ENCODE results near the gene GPR162.

The GPR162 gene

GRCh38 chr12:6834254-6834653, 12.6 kb downstream of the GPR162 start:
- Histone ChIP-seq H3K4me3 (ENCODE audit: low read length) (no peak overlapping the region), H3K79me2 (ENCODE audit: low read length) (no peaks in the 10 kb centered on the region), H3K27me3 (replicated peaks; ENCODE audit: insufficient read depth, low read length) (peaks cover 44% of the 10 kb centered on the region), H3K4me2 (ENCODE audit: low read depth, low read length) (no peak overlapping the region), H2AFZ (ENCODE audit: low read length) (no peak overlapping the region), H3K9me3 (replicated peaks; ENCODE audit: insufficient read depth, low read length) (no peaks in the 10 kb centered on the region), H3K27ac (ENCODE audit: low read length) (no peak overlapping the region), H3F3A (ENCODE audit: insufficient read depth, low read length) (no peaks in the 10 kb centered on the region), H3K4me1 (ENCODE audit: low read length) (peaks cover under 1% of the 10 kb centered on the region; the same call in 1 of the 2 replicates), H3K36me3 (replicated peaks; ENCODE audit: insufficient read depth, low read length) (no peaks in the 10 kb centered on the region), H3K9me2 (replicated peaks; ENCODE audit: insufficient read depth, low read length) (no peaks in the 10 kb centered on the region), H3K9ac (ENCODE audit: low read length) (no peak overlapping the region), H4K20me1 (ENCODE audit: insufficient read depth, low read length) (no peaks in the 10 kb centered on the region)
- TF ChIP-seq EZH2 (optimal IDR thresholded peaks at IDR 0.05; ENCODE audit: low read depth, low read length) (no peak), EZH2phosphoT487 (IDR thresholded peaks at IDR 0.05; ENCODE audit: low read length) (no peak), CTCF (IDR thresholded peaks at IDR 0.05; ENCODE audit: low read length) (no peak)
- no peak for DNase-seq

DNA sequence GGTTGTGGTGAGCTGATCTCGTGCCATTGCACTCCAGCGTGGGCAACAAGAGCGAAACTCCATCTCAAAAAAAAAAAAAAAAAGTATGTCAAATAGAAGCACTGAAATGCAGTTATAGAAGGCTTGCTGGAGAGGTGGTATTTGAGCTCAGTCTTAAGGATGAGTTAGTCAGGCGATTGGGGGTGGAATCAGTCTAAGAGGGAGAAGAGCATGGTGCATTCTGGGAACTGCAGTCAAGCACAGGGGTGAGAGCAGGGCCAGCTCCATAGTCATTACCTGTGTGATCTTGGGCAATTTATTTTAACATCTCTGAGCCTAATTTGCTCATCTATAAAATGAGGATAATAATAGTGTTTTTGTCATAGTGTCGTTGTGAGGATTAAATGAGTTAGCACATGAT, 13.3 kb downstream of the GPR162 start:
- H3K4me1 ChIP-seq (ENCODE audit: low read length) = peaks cover 5% of the 10 kb centered on the region
- no peak overlapping the region for H3K4me2 ChIP-seq (ENCODE audit: low read depth, low read length)
- H3K4me3 ChIP-seq (ENCODE audit: low read length) = no peak overlapping the region
- H4K20me1 ChIP-seq (ENCODE audit: insufficient read depth, low read length) = no peaks in the 10 kb centered on the region
- H3K27ac ChIP-seq (ENCODE audit: low read length) = no peak overlapping the region
- no peaks in the 10 kb centered on the region for H3K36me3 ChIP-seq (replicated peaks; ENCODE audit: insufficient read depth, low read length)
- TF ChIP-seq CTCF (IDR thresholded peaks at IDR 0.05; ENCODE audit: low read length) (no peak), EZH2 (optimal IDR thresholded peaks at IDR 0.05; ENCODE audit: low read depth, low read length) (no peak), EZH2phosphoT487 (IDR thresholded peaks at IDR 0.05; ENCODE audit: low read length) (no peak)
- DNase-seq = no peak
- H3K9me3 ChIP-seq (replicated peaks; ENCODE audit: insufficient read depth, low read length) = no peaks in the 10 kb centered on the region
- H2AFZ ChIP-seq (ENCODE audit: low read length) = no peak overlapping the region
- no peaks in the 10 kb centered on the region for H3K79me2 ChIP-seq (ENCODE audit: low read length)
- H3K9ac ChIP-seq (ENCODE audit: low read length) = no peak overlapping the region
- H3F3A ChIP-seq (ENCODE audit: insufficient read depth, low read length) = no peaks in the 10 kb centered on the region
- peaks cover 37% of the 10 kb centered on the region for H3K27me3 ChIP-seq (replicated peaks; ENCODE audit: insufficient read depth, low read length)
- no peaks in the 10 kb centered on the region for H3K9me2 ChIP-seq (replicated peaks; ENCODE audit: insufficient read depth, low read length)

- Histone ChIP-seq H4K20me1 (ENCODE audit: insufficient read depth, low read length) (no peaks in the 10 kb centered on the region), H3K27me3 (replicated peaks; ENCODE audit: insufficient read depth, low read length) (peaks cover 18% of the 10 kb centered on the region), H2AFZ (ENCODE audit: low read length) (no peak overlapping the region), H3K4me2 (ENCODE audit: low read depth, low read length) (no peak overlapping the region), H3K9ac (ENCODE audit: low read length) (no peak overlapping the region), H3K27ac (ENCODE audit: low read length) (no peak overlapping the region), H3K4me1 (ENCODE audit: low read length) (peaks cover 11% of the 10 kb centered on the region), H3F3A (ENCODE audit: insufficient read depth, low read length) (no peaks in the 10 kb centered on the region), H3K36me3 (replicated peaks; ENCODE audit: insufficient read depth, low read length) (no peaks in the 10 kb centered on the region), H3K4me3 (ENCODE audit: low read length) (no peak overlapping the region), H3K9me2 (replicated peaks; ENCODE audit: insufficient read depth, low read length) (no peaks in the 10 kb centered on the region), H3K9me3 (replicated peaks; ENCODE audit: insufficient read depth, low read length) (no peaks in the 10 kb centered on the region), H3K79me2 (ENCODE audit: low read length) (no peaks in the 10 kb centered on the region)
- no peak for DNase-seq
- TF ChIP-seq EZH2phosphoT487 (IDR thresholded peaks at IDR 0.05; ENCODE audit: low read length) (no peak), EZH2 (optimal IDR thresholded peaks at IDR 0.05; ENCODE audit: low read depth, low read length) (no peak), CTCF (IDR thresholded peaks at IDR 0.05; ENCODE audit: low read length) (no peak)
Observed at GRCh38 chr12:6836851-6837250, 15.2 kb downstream of the GPR162 start.

Data from MM.1S (cell line).